HFFc6 (cell line): ENCODE results near the gene TRAF4. TPM values are rescaled to one million over a fixed set of nuclear protein-coding genes. Genes with fewer than 3 reads are reported as not detected.

Source experiments
- DNase-seq: peaks from one replicate; pipeline ENCODE4 v3.0.0-alpha.2; 2018
- H3K27ac Mint-ChIP-seq: 2 replicates; pipeline ENCODE4 v1.8.0; 2020; ENCODE audit warnings: mild to moderate bottlenecking, mixed read lengths
- H3K27me3 Mint-ChIP-seq: 2 replicates; pipeline ENCODE4 v1.8.0; 2021; ENCODE audit warnings: mild to moderate bottlenecking, moderate library complexity, mixed read lengths; ENCODE audit not compliant: insufficient read depth
- H3K36me3 Mint-ChIP-seq: 2 replicates; pipeline ENCODE4 v1.8.0; 2021; ENCODE audit warnings: low read depth, mixed read lengths
- H3K4me1 Mint-ChIP-seq: 2 replicates; pipeline ENCODE4 v1.8.0; 2020; ENCODE audit warnings: low read depth, mixed read lengths
- H3K4me3 Mint-ChIP-seq: 2 replicates; pipeline ENCODE4 v1.8.0; 2020; ENCODE audit warnings: mild to moderate bottlenecking, moderate library complexity, mixed read lengths
- H3K9me3 Mint-ChIP-seq: 2 replicates; pipeline ENCODE4 v1.8.0; 2020; ENCODE audit warnings: mild to moderate bottlenecking, mixed read lengths
- total RNA-seq, 6 experiments: library from RNA; stranded (reverse); fragmentation: NEBNext Ultra II Directional; extraction: Animal tissue kit (Norgen Biotek cat#: 25700); gene quantifications; 2 replicates in 1 of 6; 3 replicates in 5 of 6; pipeline ENCODE4 v1.2.3, GENCODE V29; 2021
- TF ChIP-seq, protein P1 (sequence below): fragments of 200-600 bp; sonication (generic); IDR thresholded peaks from 2 replicates; pipeline ENCODE4 v1.5.0; 2021; ENCODE audit warnings: antibody characterized with exemption, mild to moderate bottlenecking

Gene TRAF4
- total RNA-seq, 6 experiments from 2014 or later: 48.0 to 61.3 (median 53.8) TPM

DNA sequence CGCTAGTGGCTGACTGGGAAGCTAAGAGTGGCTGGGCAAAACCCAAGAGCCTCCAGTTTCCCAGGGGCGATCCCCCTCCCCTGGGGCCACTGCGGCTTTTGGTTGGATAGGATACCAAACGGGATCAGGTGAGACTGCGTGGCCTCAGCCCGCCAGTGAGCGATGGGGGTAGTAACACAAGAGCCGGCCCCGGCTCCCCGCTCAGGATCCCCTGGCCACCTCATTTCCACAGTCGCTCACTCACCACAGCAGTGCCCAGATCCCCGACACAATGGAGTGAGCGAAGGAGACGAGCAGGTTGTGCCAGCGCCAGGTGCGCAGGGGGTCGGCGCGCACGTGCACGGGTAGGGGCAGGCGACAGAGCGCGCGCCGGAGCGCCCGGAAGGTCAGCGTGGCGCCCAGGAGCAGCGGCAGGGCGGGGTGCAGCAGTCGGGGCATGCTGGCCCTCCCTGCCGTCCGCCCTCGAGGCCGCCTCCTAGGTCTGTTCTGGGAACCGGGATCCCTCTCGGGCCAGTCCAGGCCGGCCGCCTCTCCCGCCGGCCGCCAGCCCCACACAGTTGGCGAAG, 18.1 kb upstream of the TRAF4 start:
- peaks cover 21% of the 10 kb centered on the region for H3K27me3 Mint-ChIP-seq
- no peaks in the 10 kb centered on the region for H3K9me3 Mint-ChIP-seq
- H3K4me3 Mint-ChIP-seq: peak overlapping the region; percentile 95
- peak; percentile 84 for DNase-seq
- peaks cover 63% of the 10 kb centered on the region for H3K4me1 Mint-ChIP-seq
- H3K36me3 Mint-ChIP-seq: peaks cover 26% of the 10 kb centered on the region
- H3K27ac Mint-ChIP-seq: peak overlapping the region; percentile 96
- TF ChIP-seq, protein P1, sequence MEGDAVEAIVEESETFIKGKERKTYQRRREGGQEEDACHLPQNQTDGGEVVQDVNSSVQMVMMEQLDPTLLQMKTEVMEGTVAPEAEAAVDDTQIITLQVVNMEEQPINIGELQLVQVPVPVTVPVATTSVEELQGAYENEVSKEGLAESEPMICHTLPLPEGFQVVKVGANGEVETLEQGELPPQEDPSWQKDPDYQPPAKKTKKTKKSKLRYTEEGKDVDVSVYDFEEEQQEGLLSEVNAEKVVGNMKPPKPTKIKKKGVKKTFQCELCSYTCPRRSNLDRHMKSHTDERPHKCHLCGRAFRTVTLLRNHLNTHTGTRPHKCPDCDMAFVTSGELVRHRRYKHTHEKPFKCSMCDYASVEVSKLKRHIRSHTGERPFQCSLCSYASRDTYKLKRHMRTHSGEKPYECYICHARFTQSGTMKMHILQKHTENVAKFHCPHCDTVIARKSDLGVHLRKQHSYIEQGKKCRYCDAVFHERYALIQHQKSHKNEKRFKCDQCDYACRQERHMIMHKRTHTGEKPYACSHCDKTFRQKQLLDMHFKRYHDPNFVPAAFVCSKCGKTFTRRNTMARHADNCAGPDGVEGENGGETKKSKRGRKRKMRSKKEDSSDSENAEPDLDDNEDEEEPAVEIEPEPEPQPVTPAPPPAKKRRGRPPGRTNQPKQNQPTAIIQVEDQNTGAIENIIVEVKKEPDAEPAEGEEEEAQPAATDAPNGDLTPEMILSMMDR: 0 out of 2 replicates have a peak, but pooled peaks have one; percentile 4

DNA sequence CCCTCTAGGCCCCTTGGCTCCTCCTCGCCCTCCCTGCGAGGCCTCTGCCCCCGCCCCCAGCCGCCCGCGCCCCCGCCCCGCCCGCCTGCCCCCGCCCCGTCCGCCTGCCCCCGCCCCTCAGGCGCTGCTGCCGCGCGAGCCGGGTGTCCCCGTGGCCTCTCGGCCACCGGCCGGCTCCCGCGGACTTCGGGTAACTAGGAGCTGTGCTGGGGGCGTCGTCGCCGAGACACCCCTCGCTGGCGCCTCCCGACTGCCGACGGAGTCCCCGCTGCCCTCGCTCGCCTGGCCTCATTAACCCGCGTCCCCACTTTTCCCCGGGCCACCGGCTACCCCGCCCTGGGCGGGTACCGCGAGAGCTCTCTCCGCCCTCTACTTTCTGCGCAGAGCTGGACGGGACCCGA, 17.6 kb upstream of the TRAF4 start, which contains the start of gene TLCD1:
TSS of gene TLCD1 (minus strand) at position 8 of the 401 bp plus-strand sequence. CDS start 136 bp downstream, outside the sequence.
- Mint-ChIP-seq H3K4me1 (peaks cover 58% of the 10 kb centered on the region), H3K4me3 (peak within 1 kb of the TSS; percentile 95), H3K36me3 (peaks cover 21% of the 10 kb centered on the region), H3K9me3 (no peaks in the 10 kb centered on the region), H3K27ac (peak within 1 kb of the TSS; percentile 96), H3K27me3 (peaks cover 19% of the 10 kb centered on the region)
- TF ChIP-seq, protein P1: no peak
- DNase-seq: peak; percentile 37

DNA sequence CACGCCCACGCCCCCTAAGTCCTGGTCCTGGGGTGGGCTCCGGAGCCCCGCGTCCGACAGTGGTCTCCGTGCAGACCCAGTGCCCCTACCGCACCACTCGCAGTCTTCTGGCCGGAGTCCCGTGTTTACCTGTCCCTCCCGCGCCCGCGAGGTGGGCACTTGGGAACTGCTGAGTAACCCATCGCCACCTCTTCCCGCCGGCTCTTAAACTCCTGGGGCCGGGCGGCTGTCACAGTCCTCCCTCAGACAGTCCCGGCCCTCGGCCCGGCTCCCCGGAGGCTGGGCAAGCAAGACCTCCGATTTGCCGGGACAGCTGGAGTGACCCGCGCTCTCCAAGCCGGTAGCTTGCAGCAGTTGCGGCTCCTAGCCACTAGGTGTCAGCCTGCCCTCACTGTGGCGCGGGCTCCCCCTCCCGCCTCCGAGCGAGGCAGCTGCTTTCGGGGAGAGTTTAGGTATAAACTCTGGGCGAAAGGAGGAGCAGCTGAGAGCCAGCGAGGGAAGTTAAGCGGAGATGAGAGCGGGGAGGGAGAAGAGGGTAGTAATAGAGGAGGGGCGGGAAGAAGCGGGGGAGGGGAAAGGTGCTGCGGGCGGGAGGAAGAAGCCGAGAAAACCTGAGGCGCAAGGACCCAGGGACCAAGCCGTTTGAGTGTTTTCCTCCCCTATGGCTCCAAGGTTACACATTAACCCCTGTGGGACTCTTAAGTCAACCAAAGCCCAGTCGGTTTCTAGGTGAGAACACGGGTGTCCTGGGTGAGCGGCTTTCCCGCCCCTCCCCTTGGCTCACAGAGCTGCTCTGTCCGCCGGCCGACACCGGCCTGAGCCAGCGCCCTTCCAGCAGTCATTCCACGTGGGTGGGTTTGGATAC, 17.0 kb upstream of the TRAF4 start:
- Mint-ChIP-seq H3K4me3 (peak overlapping the region; percentile 95), H3K4me1 (peaks cover 52% of the 10 kb centered on the region), H3K27ac (peak overlapping the region; percentile 95), H3K36me3 (peaks cover 16% of the 10 kb centered on the region), H3K9me3 (no peaks in the 10 kb centered on the region), H3K27me3 (peaks cover 19% of the 10 kb centered on the region)
- TF ChIP-seq, protein P1: peak; percentile 99
- DNase-seq: peak; percentile 91

DNA sequence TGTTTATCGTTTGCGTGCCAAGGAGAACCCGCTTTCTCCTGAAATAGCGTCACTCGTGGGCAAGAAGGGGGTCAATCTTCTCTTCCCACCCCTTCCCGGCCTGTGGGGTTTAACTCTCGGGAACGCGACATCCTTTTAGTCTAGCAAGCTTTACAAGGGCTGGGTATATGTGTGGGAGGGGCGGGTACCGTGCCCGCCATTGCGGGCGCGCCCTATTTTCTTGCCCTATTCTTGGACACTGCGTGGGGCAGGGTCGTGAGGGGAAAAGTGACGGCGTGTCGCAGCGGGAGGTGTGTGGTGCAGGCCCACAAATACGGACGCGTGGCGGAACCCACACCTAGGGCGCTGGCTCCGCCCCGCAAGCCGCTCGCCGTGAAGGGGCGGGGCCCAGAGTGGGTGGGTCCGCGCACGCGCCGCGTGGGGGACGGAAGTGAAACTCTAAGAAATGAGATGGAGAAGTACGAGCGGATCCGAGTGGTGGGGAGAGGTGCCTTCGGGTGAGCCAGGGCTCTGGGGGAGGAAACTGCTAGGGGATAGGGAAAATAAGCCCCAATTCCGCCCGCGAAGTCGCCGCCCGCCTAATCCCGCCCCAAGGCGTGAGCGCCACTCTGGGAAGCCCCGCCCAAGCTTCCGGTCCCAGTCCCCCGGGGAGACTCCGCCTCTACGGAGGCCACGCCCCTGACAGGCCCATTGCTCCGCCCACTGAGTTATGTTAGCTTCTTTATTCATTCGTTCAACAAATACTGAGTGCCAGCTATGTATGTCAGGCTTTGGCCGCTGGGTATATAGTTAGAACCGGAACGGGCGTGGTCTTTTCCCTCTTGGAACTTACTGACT, 15.2 kb upstream of the TRAF4 start, which contains the start of gene NEK8:
TSS of gene NEK8 (plus strand) at position 425 of the 837 bp plus-strand sequence. CDS start at position 451, 26 bp downstream.
- H3K4me1 Mint-ChIP-seq: peaks cover 37% of the 10 kb centered on the region
- TF ChIP-seq, protein P1: no peak
- H3K27me3 Mint-ChIP-seq: peaks cover 19% of the 10 kb centered on the region
- DNase-seq: peak; percentile 93
- peak within 1 kb of the TSS; percentile 95 for H3K27ac Mint-ChIP-seq
- no peaks in the 10 kb centered on the region for H3K9me3 Mint-ChIP-seq
- peaks cover 16% of the 10 kb centered on the region for H3K36me3 Mint-ChIP-seq
- H3K4me3 Mint-ChIP-seq: peak within 1 kb of the TSS; percentile 95

DNA sequence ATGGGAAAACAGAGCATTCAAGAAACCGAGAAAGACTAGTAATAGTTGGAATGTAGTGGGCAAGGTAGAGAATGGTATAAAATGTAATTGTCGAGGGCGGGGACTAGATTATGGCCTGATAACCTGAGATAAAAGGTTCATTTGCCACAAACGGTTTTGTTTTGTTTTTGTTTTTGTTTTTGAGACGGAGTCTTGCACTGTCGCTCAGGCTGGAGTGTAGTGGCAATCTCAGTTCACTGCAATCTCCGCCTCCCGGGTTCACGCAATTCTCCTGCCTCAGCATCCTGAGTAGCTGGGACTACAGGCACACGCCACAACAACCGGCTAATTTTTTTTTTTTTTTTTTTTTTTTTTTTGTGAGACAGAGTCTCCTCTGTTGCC, 13.9 kb upstream of the TRAF4 start:
- Mint-ChIP-seq H3K4me3 (no peak overlapping the region), H3K4me1 (peaks cover 24% of the 10 kb centered on the region)

More for the DNA sequence above, 13.9 kb upstream of the TRAF4 start:
- TF ChIP-seq, protein P1: no peak
- peaks cover 18% of the 10 kb centered on the region for H3K27me3 Mint-ChIP-seq
- H3K36me3 Mint-ChIP-seq: peaks cover 5% of the 10 kb centered on the region
- H3K9me3 Mint-ChIP-seq: no peaks in the 10 kb centered on the region
- no peak for DNase-seq
- no peak overlapping the region for H3K27ac Mint-ChIP-seq
